Caco-2 (cell line): ENCODE measurements around the gene RNF123. TPM values are rescaled to one million over a fixed set of nuclear protein-coding genes. Genes with fewer than 3 reads are reported as not detected.

Experiments used
- BruUV-seq: library from RNA; stranded (reverse); fragments of 400-500 nt; replicated peaks from 2 replicates; lab custom pipeline; 2021; lab: Mats Ljungman, UMichigan
- CTCF ChIA-PET: fragments of 300-600 bp; sonication (Branson Sonifier 250); formaldehyde crosslinking; loops from one replicate; lab custom pipeline; 2022; ENCODE audit warnings: antibody characterized with exemption; lab: Charles Lee
- POLR2A ChIA-PET: fragments of 300-600 bp; sonication (Branson Sonifier 250); formaldehyde crosslinking; loops from one replicate; lab custom pipeline; 2022; ENCODE audit warnings: antibody characterized with exemption; lab: Charles Lee
- DNase-seq, 2 experiments: peaks; one replicate each; pipeline versions ENCODE4 v3.0.0 to v3.0.0-alpha.2; 2020 to 2022
- H3K27me3 ChIP-seq: replicated peaks from 2 replicates; pipeline ENCODE4 v1.6.0; 2011; ENCODE audit warnings: low read length; ENCODE audit not compliant: control insufficient read depth, insufficient read depth
- H3K36me3 ChIP-seq: 2 replicates; pipeline ENCODE4 v1.5.1; 2011; ENCODE audit warnings: low read length; ENCODE audit not compliant: control insufficient read depth, insufficient read depth
- H3K4me1 ChIP-seq: fragments of 250-450 bp; sonication (Bioruptor Pico); 2 replicates; pipeline ENCODE4 v1.5.1; 2020; ENCODE audit warnings: mild to moderate bottlenecking
- H3K4me3 ChIP-seq: 2 replicates; pipeline ENCODE4 v1.5.1; 2011; ENCODE audit warnings: low read depth, mild to moderate bottlenecking, control low read depth, low read length
- H3K9me3 ChIP-seq: fragments of 250-450 bp; sonication (Bioruptor Pico); 2 replicates; pipeline ENCODE4 v1.5.1; 2020; ENCODE audit warnings: mild to moderate bottlenecking, moderate library complexity
- H3K27ac Mint-ChIP-seq: one replicate; pipeline ENCODE4 v1.8.0; 2022; ENCODE audit warnings: mixed read lengths; ENCODE audit not compliant: unreplicated experiment
- H3K27me3 Mint-ChIP-seq: one replicate; pipeline ENCODE4 v1.8.0; 2022; ENCODE audit warnings: mixed read lengths; ENCODE audit not compliant: insufficient read depth, unreplicated experiment
- H3K36me3 Mint-ChIP-seq: one replicate; pipeline ENCODE4 v1.8.0; 2022; ENCODE audit warnings: mild to moderate bottlenecking, mixed read lengths; ENCODE audit not compliant: insufficient read depth, unreplicated experiment
- H3K4me1 Mint-ChIP-seq: one replicate; pipeline ENCODE4 v1.8.0; 2022; ENCODE audit warnings: low read depth, mixed read lengths; ENCODE audit not compliant: unreplicated experiment
- H3K4me3 Mint-ChIP-seq: one replicate; pipeline ENCODE4 v1.8.0; 2022; ENCODE audit warnings: mild to moderate bottlenecking, moderate library complexity, mixed read lengths; ENCODE audit not compliant: unreplicated experiment
- H3K9me3 Mint-ChIP-seq: one replicate; pipeline ENCODE4 v1.8.0; 2022; ENCODE audit warnings: mixed read lengths; ENCODE audit not compliant: unreplicated experiment
- CTCF ChIP-seq, 2 experiments: fragments of 200-600 bp in 1 of 2; IDR thresholded peaks; 1 replicate in 1 of 2; 2 replicates in 1 of 2; pipeline versions ENCODE4 v1.5.1 to v1.8.0; 2011 to 2022; ENCODE audit warnings: antibody characterized with exemption in 1 of 2, control low read depth in 1 of 2, inconsistent platforms in 1 of 2, low read depth in 1 of 2, low read length in 1 of 2, mild to moderate bottlenecking in 1 of 2, moderate library complexity in 1 of 2; ENCODE audit not compliant: insufficient read depth in 1 of 2, severe bottlenecking in 1 of 2, unreplicated experiment in 1 of 2
- intact Hi-C: fragments of 100-400 bp; cut with micrococcal nuclease; formaldehyde crosslinking; loops from one replicate; pipeline ENCODE4 v1.10.0; 2022; ENCODE audit not compliant: unreplicated experiment
- total RNA-seq: library from RNA; stranded (reverse); gene quantifications from 2 replicates; pipeline ENCODE4 v1.2.3, GENCODE V29; 2022

RNF123 gene
- total RNA-seq, 1 experiment from 2014 or later, result 45.2 TPM

GRCh38 chr3:49656541-49657112 lies 32.7 kb upstream of the RNF123 start:
- Histone ChIP-seq H3K4me1 (no peaks in the 10 kb centered on the region), H3K36me3 (no peaks in the 10 kb centered on the region), H3K9me3 (no peaks in the 10 kb centered on the region), H3K4me3 (no peak overlapping the region), H3K27me3 (no peaks in the 10 kb centered on the region)
- no peak overlapping the region for H3K27ac Mint-ChIP-seq
- H3K36me3 Mint-ChIP-seq, result no peaks in the 10 kb centered on the region
- DNase-seq, result peak in 1 of 2 experiments; percentile 27
- TF ChIP-seq CTCF (IDR thresholded peaks at IDR 0.05; ENCODE audit: insufficient read depth in 1 of 2, low read depth in 1 of 2, low read length in 1 of 2, severe bottlenecking in 1 of 2, unreplicated experiment in 1 of 2), result peak in 1 of 2 experiments; percentile 39
- no peaks in the 10 kb centered on the region for H3K4me1 Mint-ChIP-seq
- BruUV-seq, result no TSS peak
- no peak overlapping the region for H3K4me3 Mint-ChIP-seq
- H3K9me3 Mint-ChIP-seq, result no peaks in the 10 kb centered on the region
- no peaks in the 10 kb centered on the region for H3K27me3 Mint-ChIP-seq
- intact Hi-C loops, result no loop called here
- POLR2A ChIA-PET, result no interaction called here
- CTCF ChIA-PET, result interaction anchor here (0.7 to 1.2 kb wide), 2 partner anchors 15 to 117 kb away, joined by 3 to 6 read pairs; no protein-coding TSS in a partner anchor

GRCh38 chr3:49657208-49657915 lies 32.0 kb upstream of the RNF123 start:
- no peaks in the 10 kb centered on the region for H3K4me1 Mint-ChIP-seq
- BruUV-seq, result no TSS peak
- intact Hi-C loops, result no loop called here
- ChIA-PET CTCF (interaction anchor here (1.2 kb wide), 1 partner anchor 118 kb away, joined by 6 read pairs; no protein-coding TSS in a partner anchor), POLR2A (no interaction called here)
- Histone ChIP-seq H3K9me3 (no peaks in the 10 kb centered on the region), H3K27me3 (no peaks in the 10 kb centered on the region), H3K36me3 (no peaks in the 10 kb centered on the region), H3K4me3 (no peak overlapping the region), H3K4me1 (no peaks in the 10 kb centered on the region)
- no peak for TF ChIP-seq CTCF (IDR thresholded peaks at IDR 0.05; ENCODE audit: insufficient read depth in 1 of 2, low read depth in 1 of 2, low read length in 1 of 2, severe bottlenecking in 1 of 2, unreplicated experiment in 1 of 2)
- H3K27ac Mint-ChIP-seq, result no peak overlapping the region
- no peaks in the 10 kb centered on the region for H3K9me3 Mint-ChIP-seq
- no peak overlapping the region for H3K4me3 Mint-ChIP-seq
- no peaks in the 10 kb centered on the region for H3K27me3 Mint-ChIP-seq
- H3K36me3 Mint-ChIP-seq, result no peaks in the 10 kb centered on the region
- no peak for DNase-seq

DNA sequence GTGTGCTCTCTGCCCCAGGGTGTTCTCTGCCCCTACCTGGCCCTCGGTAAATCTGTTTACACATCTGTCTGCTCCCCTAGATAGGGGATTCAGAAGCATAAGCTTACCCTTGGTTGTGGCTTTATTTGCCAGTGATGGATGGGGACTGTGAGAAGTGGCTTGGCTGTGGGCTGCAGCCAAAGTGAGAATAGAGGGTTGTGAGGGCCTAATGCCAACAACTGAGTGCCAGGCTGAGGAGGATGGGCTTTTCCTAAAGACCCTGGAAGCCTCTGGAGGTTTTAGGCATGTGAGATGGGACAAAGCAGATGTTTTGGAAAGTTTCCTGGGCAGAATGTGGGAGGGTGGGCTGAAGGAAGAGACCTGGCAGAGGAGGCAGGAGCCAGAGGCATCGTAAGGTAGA lies 30.6 kb upstream of the RNF123 start:
- CTCF ChIA-PET, result no interaction called here
- Mint-ChIP-seq H3K27ac (no peak overlapping the region), H3K36me3 (no peaks in the 10 kb centered on the region), H3K9me3 (no peaks in the 10 kb centered on the region), H3K4me1 (no peaks in the 10 kb centered on the region), H3K4me3 (no peak overlapping the region), H3K27me3 (no peaks in the 10 kb centered on the region)
- BruUV-seq, result no TSS peak
- POLR2A ChIA-PET, result no interaction called here
- H3K9me3 ChIP-seq, result no peaks in the 10 kb centered on the region
- no peaks in the 10 kb centered on the region for H3K4me1 ChIP-seq
- TF ChIP-seq CTCF (IDR thresholded peaks at IDR 0.05; ENCODE audit: insufficient read depth in 1 of 2, low read depth in 1 of 2, low read length in 1 of 2, severe bottlenecking in 1 of 2, unreplicated experiment in 1 of 2), result no peak
- intact Hi-C loops, result no loop called here
- no peaks in the 10 kb centered on the region for H3K36me3 ChIP-seq
- H3K27me3 ChIP-seq, result no peaks in the 10 kb centered on the region
- no peak overlapping the region for H3K4me3 ChIP-seq
- DNase-seq, result no peak
